ENCODE results near the gene P2RY6. TPM values are rescaled to one million over a fixed set of nuclear protein-coding genes. Genes with fewer than 3 reads are reported as not detected.
A peak's percentile ranks its signal among the peaks of the same experiment; 100 is the strongest.

The P2RY6 gene
- total RNA-seq (10 to 100 TPM in 1 of 10 donors, 1 to 10 TPM in 7, under 1 TPM in 2; 0.83 to 13.0 (median 1.8) TPM), polyA plus RNA-seq (1 to 10 TPM; 1.2 to 2.4 TPM)
- long read RNA-seq, donor 1, partial matches to known transcripts, result 0 of 3 reads
- long read RNA-seq, donor 1, other reads (novel, unspliced or antisense), result 2 of 3 reads
- long read RNA-seq, donor 2, partial matches to known transcripts, result 0 of 3 reads
- long read RNA-seq, donor 2, other reads (novel, unspliced or antisense), result 3 of 3 reads
- long read RNA-seq, donor 3, partial matches to known transcripts, result 0 of 3 reads
- long read RNA-seq, donor 3, other reads (novel, unspliced or antisense), result 3 of 3 reads

GRCh38 chr11:73271936-73272679 is at the start of gene P2RY6:
P2RY6 (plus strand) TSS chr11:73272338; CDS start chr11:73296519, 24,181 bp downstream.
- H3K9me3 ChIP-seq, result no peaks in the 10 kb centered on the region
- H3K36me3 ChIP-seq, result no peaks in the 10 kb centered on the region
- WGBS, 2 donors, result 82 to 86% methylated on average over 17 of the region's 17 CpGs
- TF ChIP-seq CTCF (IDR thresholded peaks at IDR 0.05), result no peak
- H3K4me3 ChIP-seq, result peak within 1 kb of the TSS in 7 of 10 donors; percentile 1 to 51 (median 27)
- intact Hi-C loops (cut with DNase I), result no loop called here
- no peak for DNase-seq
- peak; percentile 43 to 68 (median 56) for ATAC-seq
- H3K4me1 ChIP-seq, result peaks cover 3 to 55% (median 26%) of the 10 kb centered on the region in 9 donors
- peak within 1 kb of the TSS in 5 of 10 donors; percentile 1 to 77 (median 31) for H3K27ac ChIP-seq
- H3K27me3 ChIP-seq, result no peaks in the 10 kb centered on the region

DNA sequence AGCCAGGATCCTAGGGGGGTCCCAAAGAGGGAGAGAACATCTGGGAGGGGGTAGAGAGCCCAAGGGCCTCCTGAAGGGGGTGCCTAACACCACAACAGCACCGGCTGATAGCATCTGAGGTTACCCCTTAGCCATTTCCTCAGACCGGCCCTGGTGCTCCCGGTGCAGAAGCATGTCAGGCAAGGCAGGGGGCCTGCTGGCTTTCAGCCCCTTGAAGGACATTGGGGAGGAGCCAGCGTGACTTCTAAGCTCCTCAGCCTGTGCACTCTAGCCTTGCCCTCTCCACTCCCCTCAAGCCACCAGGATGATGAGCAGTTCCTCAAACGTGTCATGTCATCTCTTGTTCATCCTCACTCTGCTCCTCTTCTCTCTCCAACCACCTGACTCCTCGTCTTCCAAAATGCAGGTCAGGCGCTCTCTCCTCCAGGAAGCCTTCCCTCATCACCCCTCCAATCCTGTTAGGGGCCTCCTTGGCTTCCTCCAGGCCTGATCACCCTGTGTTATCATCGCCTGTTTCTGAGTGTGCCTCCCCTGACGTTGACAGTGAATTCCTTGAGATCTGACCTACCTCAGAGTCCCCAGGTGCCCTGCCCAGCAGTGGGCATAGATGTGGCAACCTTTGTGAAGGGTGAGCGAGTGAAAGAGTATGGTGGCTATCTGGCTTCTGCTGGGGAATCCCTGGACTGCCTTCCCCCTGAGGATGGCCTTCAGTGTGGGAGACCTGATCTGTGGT is 48.0 kb upstream of the P2RY6 start:
- no peak overlapping the region for H3K4me3 ChIP-seq
- 78 to 81% methylated on average over 10 of the region's 10 CpGs for WGBS, 2 donors
- no peak for DNase-seq
- no peak for TF ChIP-seq CTCF (IDR thresholded peaks at IDR 0.05)
- H3K9me3 ChIP-seq, result no peaks in the 10 kb centered on the region
- H3K36me3 ChIP-seq, result no peaks in the 10 kb centered on the region
- no peak overlapping the region for H3K27ac ChIP-seq
- intact Hi-C loops (cut with DNase I), result no loop called here
- peaks cover 0 to 40% (median 18%) of the 10 kb centered on the region in 9 donors for H3K4me1 ChIP-seq
- ATAC-seq, result no peak
- H3K27me3 ChIP-seq, result no peaks in the 10 kb centered on the region

- no peaks in the 10 kb centered on the region for H3K27me3 ChIP-seq
- H3K4me3 ChIP-seq, result no peak overlapping the region
- intact Hi-C loops (cut with DNase I), result no loop called here
- 53 to 55% methylated on average over 3 of the region's 3 CpGs for WGBS, 2 donors
- H3K36me3 ChIP-seq, result no peaks in the 10 kb centered on the region
- H3K27ac ChIP-seq, result no peak overlapping the region
- H3K9me3 ChIP-seq, result no peaks in the 10 kb centered on the region
- no peak for TF ChIP-seq CTCF (IDR thresholded peaks at IDR 0.05)
- DNase-seq, result no peak
- ATAC-seq, result no peak
- H3K4me1 ChIP-seq, result peaks cover 3 to 42% (median 19%) of the 10 kb centered on the region in 9 donors
Measured at GRCh38 chr11:73225001-73225686, 47.0 kb upstream of the P2RY6 start.

- DNase-seq (no peak), ATAC-seq (no peak)
- WGBS, 2 donors, result 94 to 95% methylated on average over 7 of the region's 7 CpGs
- Histone ChIP-seq H3K4me3 (no peak overlapping the region), H3K9me3 (no peaks in the 10 kb centered on the region), H3K27me3 (no peaks in the 10 kb centered on the region), H3K36me3 (no peaks in the 10 kb centered on the region), H3K27ac (no peak overlapping the region), H3K4me1 (peaks cover 3 to 46% (median 20%) of the 10 kb centered on the region in 9 donors)
- TF ChIP-seq CTCF (IDR thresholded peaks at IDR 0.05), result no peak
- intact Hi-C loops (cut with DNase I), result no loop called here
Measured at GRCh38 chr11:73225851-73226250, 46.3 kb upstream of the P2RY6 start.

Data from heart right ventricle (tissue), 16 donors.